Astrocyte of the hippocampus (primary cell): ENCODE data around the gene PTGR2.
"Not testable (repeated sequence)": the region's sequence is repeated elsewhere in the genome, so short reads cannot be mapped to it uniquely, and the experiment has no call there.

Experiments used
- DNase-seq: peaks from one replicate; pipeline ENCODE4 v3.0.0; 2011; ENCODE audit warnings: low read depth, low spot score

The PTGR2 gene

DNA sequence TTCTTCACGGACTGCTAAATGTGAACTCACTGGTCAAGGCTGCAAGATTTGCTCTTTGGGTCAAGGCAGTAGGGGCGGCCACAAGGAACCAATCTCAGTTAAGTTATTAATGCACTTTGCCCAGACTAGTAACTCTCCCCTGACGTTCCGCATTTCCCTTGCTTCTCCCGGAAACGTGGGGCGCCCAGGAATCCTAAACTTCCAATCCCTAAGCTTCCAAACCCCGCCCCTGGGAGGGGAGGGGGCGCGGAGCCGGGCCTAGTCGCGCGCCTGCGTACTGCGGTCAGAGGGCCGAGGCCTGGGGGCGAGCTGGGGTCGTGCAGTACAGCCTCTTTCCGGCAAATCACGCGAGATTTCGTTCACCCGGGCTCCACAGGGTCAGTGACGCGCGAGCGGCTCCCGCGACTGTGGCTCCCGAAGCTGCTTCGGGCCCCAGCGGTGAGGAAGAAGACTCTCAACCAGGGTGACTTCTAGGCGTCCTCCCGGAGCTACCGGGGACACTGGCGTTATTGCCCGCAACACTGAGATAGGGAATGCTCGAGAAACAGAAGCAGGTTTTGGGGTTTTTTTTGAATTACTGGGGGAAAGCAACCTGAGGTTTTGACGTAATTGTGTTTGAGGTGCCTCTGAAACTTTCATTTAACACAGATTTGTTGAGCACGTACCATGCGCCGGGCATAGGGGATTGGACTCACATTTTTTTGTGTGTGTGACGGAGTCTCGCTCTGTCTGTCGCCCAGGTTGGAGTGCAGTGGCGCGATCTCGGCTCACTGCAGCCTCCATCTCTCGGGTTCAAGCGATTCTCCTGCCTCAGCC is at the start of gene PTGR2:
PTGR2 (plus strand) TSS at position 265 of the 816 bp plus-strand sequence. CDS start 7,032 bp downstream, outside the sequence.
- peak; percentile 99 for DNase-seq

- DNase-seq, result no peak
Measured at GRCh38 chr14:73802431-73803188, 49.0 kb upstream of the PTGR2 start.

GRCh38 chr14:73804636-73805035 is 47.0 kb upstream of the PTGR2 start:
- DNase-seq, result no peak

DNA sequence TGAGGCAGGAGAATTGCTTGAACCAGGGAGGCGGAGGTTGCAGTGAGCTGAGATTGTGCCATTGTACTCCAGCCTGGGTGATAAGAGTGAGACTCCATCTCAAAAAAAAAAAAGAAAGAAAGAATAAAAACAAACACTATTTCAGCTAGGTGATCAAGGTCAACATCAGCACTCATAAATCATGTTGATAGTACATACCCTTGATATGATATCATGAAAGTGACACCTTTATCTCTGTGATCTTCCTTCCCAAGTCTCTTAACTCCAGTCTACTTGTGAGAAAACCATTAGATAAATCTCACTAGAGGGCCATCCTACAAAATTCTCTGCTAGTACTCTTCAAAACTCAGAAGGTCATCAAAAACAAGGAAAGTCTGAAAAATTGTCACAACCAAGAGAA is 44.2 kb upstream of the PTGR2 start:
- no peak for DNase-seq

GRCh38 chr14:73809391-73809790 is 42.2 kb upstream of the PTGR2 start:
- DNase-seq, result no peak

GRCh38 chr14:73810478-73811163 is 41.0 kb upstream of the PTGR2 start:
- no peak for DNase-seq

GRCh38 chr14:73811164-73811503 is 40.5 kb upstream of the PTGR2 start:
- DNase-seq, result no peak

- no peak for DNase-seq
Measured at GRCh38 chr14:73814153-73814552, 37.5 kb upstream of the PTGR2 start.

DNA sequence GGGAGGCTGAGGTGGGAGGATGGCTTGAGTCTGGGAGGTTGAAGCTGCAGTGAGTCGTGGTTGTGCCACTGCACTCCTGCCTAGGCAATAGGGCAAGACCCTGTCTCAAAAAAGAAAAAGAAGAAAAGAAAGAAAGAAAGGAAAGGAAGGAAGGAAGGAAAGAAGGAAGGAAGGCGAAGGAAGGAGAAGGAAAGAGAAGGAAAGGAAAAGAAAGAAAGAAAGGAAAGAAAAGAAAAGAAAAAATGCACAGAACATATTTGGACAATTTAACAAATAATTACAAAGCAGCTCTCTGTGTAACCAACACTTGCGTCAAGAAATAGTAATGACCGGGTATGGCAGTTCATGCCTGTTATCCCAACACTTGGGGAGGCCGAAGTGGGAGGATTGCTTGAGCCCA is 35.8 kb upstream of the PTGR2 start:
- DNase-seq, result no peak

DNA sequence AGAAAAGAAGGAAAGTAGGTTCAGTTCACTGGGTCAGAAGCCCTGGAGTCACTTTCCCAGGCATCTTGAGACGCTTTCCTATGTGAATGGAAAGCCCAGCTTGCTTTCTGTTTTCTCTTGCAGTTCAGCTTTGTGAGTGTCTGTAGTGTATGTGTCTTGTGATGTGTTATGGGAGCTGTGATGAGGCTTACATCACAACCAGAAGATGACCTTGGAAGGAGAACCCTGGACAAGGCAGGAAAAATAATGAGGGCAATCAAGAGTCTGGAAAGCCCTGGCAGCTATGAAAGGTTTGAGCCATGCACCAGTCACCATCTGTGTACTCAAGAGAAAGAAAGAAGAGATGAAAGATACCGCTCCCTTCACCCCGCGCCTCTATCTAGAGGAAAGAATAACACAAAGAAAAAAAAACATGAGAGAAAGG is 35.2 kb upstream of the PTGR2 start:
- no peak for DNase-seq

DNA sequence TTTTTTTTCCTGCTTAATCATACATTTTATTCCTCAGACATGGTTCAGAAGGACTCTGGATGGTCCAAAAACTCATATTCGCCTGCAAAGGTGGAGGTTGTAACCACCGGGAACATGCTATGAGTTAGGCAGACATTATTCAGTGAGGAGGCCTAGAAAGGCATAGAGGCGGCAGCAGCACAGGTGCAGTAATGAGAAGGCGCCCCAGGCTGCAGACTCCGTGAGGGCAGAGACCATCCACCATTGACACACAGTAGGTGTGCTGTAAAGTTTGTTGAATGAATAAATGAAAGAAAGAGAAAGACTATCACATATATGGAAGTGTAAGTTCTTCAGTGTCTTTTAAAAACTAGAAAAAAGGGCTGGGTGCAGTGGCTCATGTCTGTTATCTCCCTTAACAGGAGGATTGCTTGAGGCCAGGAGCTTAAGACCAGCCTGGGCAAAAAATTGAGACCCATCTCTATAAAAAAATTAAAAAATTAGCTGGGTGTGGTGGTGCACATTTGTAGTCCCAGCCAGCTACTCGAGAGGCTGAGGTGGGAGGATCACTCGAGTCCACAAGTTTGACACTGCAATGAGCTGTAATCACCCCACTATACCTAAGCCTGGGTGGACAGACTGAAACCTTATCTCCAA is 34.5 kb upstream of the PTGR2 start:
- no peak for DNase-seq

GRCh38 chr14:73818821-73819220 is 32.8 kb upstream of the PTGR2 start:
- DNase-seq, result no peak

GRCh38 chr14:73820631-73821030 is 31.0 kb upstream of the PTGR2 start:
- DNase-seq, result no peak

GRCh38 chr14:73823339-73823885 is 28.2 kb upstream of the PTGR2 start:
- DNase-seq, result no peak

- DNase-seq, result no peak
Measured at GRCh38 chr14:73824127-73824526, 27.5 kb upstream of the PTGR2 start.

GRCh38 chr14:73824536-73824935 is 27.1 kb upstream of the PTGR2 start:
- DNase-seq, result no peak

DNA sequence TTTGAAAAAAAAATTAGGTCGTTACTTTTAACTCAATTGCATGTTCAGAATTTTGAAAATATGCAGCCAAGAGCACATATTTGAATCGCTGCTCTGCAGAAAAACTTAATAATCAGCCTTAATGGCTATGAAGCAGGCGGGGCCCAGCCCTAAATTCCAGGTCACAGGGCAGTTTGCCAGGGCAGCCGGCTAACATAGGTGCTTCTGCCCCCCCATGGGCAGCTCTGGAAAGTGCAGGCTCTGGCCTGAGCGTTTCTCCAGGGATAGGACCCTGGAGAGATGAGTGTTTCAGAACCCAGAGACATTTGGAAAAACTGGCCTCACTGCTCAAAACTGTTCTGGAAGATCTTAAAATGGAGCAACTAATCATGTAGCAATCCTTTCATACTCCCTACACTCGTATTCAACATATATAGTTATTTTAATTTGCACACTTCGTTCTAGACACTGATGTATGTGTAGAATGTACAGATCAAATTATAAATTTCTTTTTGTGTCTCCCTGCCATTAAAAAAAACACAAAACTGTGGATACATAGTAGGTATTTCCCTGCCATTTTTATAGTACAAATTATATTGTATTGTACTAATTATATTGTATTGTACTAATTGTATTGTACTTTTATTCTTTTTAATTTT is 26.0 kb upstream of the PTGR2 start:
- DNase-seq, result peak; percentile 93

DNA sequence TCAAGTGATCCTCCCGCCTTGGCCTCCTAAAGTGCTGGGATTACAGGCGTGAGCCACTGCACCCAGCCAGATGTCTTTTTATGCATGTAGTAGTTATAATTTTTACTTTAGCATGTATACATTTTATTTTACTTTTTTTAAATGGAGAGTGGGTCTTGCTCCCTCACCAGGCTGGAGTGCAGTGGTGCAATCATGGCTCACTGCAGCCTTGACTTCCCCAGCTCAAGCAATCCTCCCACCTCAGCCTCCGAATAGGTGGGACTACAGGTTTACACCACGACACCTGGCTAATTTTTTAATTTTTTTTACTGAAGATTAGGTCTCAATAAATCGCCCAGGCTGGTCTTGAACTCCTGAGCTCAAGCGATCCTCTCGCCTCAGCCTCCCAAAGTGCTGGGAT is 24.4 kb upstream of the PTGR2 start:
- not testable (repeated sequence) for DNase-seq

- no peak for DNase-seq
Measured at GRCh38 chr14:73829071-73829470, 22.6 kb upstream of the PTGR2 start.

DNA sequence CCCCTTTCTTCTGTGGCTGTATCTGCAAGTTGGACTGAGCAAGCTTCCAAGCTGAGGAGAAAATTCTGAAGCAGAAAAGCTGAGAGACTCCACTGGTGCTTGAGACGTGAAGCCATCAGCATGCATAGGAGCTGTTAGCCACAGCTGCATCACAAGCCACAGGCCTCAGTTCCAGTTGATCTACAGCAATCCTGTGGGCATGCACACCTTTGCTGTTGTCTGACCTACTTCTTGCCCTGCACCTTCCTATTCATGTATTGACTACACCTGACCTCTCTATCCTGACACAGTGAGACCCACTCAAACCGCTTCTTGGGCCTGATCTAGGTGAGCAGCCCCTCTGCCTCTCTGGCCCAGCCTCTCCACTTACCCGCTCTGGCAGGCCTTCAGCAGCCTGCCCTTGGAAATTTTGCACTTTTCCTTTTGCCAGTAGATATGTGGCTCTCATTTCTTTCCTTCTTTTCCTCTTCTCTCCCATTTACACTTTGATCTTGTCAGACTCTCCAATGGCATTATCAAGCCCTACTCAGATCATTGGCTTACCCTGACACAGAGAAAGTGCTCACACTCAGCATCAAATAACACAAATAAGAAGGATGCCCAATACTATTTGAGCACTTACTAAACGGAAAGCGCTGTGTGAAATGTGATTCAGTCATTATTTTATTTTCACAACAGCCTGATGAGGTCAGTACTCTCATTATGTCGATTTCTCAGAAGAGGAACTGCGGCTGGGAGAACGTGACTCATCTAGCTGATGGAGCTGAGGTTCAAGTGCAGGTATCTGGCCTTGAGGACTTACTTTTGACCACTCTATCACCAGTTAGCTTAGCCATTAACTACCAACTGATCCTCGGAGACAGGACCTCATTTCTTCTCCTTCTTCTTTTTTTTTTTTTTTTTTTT is 21.9 kb upstream of the PTGR2 start:
- peak; percentile 92 for DNase-seq
